A673 (cell line): ENCODE results near the gene MED12L. TPM values are rescaled to one million over a fixed set of nuclear protein-coding genes. Genes with fewer than 3 reads are reported as not detected.

Experiments
- BruUV-seq: library from RNA; stranded (reverse); fragments of 400-500 nt; replicated peaks from 2 replicates; lab custom pipeline; 2021; lab: Mats Ljungman, UMichigan
- CTCF ChIA-PET: fragments of 300-600 bp; sonication (Branson Sonifier 250); formaldehyde crosslinking; loops from one replicate; lab custom pipeline; 2022; ENCODE audit warnings: antibody characterized with exemption; lab: Charles Lee
- POLR2A ChIA-PET: fragments of 300-600 bp; sonication (Branson Sonifier 250); formaldehyde crosslinking; loops from one replicate; lab custom pipeline; 2022; ENCODE audit warnings: antibody characterized with exemption; ENCODE audit not compliant: low non-redundant PET; lab: Charles Lee
- DNase-seq: peaks from one replicate; pipeline ENCODE4 v3.0.0-alpha.2; 2015; ENCODE audit warnings: low spot score
- H3K27ac ChIP-seq: fragments of 200-600 bp; sonication (generic); 2 replicates; pipeline ENCODE4 v1.5.1; 2016; ENCODE audit warnings: mixed run types, low read depth, mild to moderate bottlenecking, mixed read lengths, antibody characterized with exemption, low read length; ENCODE audit not compliant: poor library complexity, severe bottlenecking
- H3K27me3 ChIP-seq: fragments of 200-600 bp; sonication (generic); replicated peaks from 2 replicates; pipeline ENCODE4 v1.6.1; 2017; ENCODE audit warnings: mixed run types, low read depth, mild to moderate bottlenecking, mixed read lengths, antibody characterized with exemption, low read length; ENCODE audit not compliant: insufficient read depth, poor library complexity
- H3K36me3 ChIP-seq: fragments of 200-600 bp; sonication (generic); 2 replicates; pipeline ENCODE4 v1.6.1; 2016; ENCODE audit warnings: mixed run types, mild to moderate bottlenecking, mixed read lengths, antibody characterized with exemption, low read length; ENCODE audit not compliant: insufficient read depth, poor library complexity, severe bottlenecking
- H3K4me1 ChIP-seq: fragments of 200-600 bp; sonication (generic); 2 replicates; pipeline ENCODE4 v1.6.1; 2017; ENCODE audit warnings: mixed run types, mild to moderate bottlenecking, mixed read lengths, antibody characterized with exemption, low read length; ENCODE audit not compliant: insufficient read depth, poor library complexity, severe bottlenecking
- H3K4me3 ChIP-seq: fragments of 200-600 bp; sonication (generic); 2 replicates; pipeline ENCODE4 v1.5.1; 2016; ENCODE audit warnings: low read depth, mixed run types, mild to moderate bottlenecking, mixed read lengths, low read length; ENCODE audit not compliant: poor library complexity, severe bottlenecking
- H3K9me3 ChIP-seq: fragments of 200-600 bp; sonication (generic); 2 replicates; pipeline ENCODE4 v1.6.1; 2016; ENCODE audit warnings: mixed run types, low read depth, mild to moderate bottlenecking, mixed read lengths, antibody characterized with exemption, low read length; ENCODE audit not compliant: poor library complexity, severe bottlenecking
- CTCF ChIP-seq: fragments of 300-800, 200-600 bp; sonication (generic); conservative IDR thresholded peaks from 2 replicates; pipeline ENCODE4 v1.5.1; 2017; ENCODE audit warnings: low read depth, mild to moderate bottlenecking, antibody characterized with exemption, low read length, moderate library complexity, mixed read lengths
- EZH2 ChIP-seq: fragments of 200-600 bp; sonication (generic); IDR thresholded peaks from 2 replicates; pipeline ENCODE4 v1.6.1; 2017; ENCODE audit warnings: borderline replicate concordance, low read depth, mild to moderate bottlenecking, mixed read lengths, antibody characterized with exemption, low read length; ENCODE audit not compliant: poor library complexity, severe bottlenecking
- intact Hi-C: fragments of 100-400 bp; cut with micrococcal nuclease; formaldehyde crosslinking; loops from one replicate; pipeline ENCODE4 v1.10.0; 2022; ENCODE audit not compliant: unreplicated experiment
- total RNA-seq: library from RNA; stranded (reverse); gene quantifications from 2 replicates; pipeline ENCODE4 v1.2.3, GENCODE V29; 2021

MED12L gene
- total RNA-seq, 1 experiment from 2014 or later = 0.71 TPM

- ChIA-PET CTCF (no interaction called here), POLR2A (no interaction called here)
- no TSS peak for BruUV-seq
- Histone ChIP-seq H3K4me1 (no peaks in the 10 kb centered on the region), H3K27me3 (no peaks in the 10 kb centered on the region), H3K27ac (no peak overlapping the region), H3K4me3 (no peak overlapping the region), H3K9me3 (no peaks in the 10 kb centered on the region), H3K36me3 (no peaks in the 10 kb centered on the region)
- intact Hi-C loops = no loop called here
- DNase-seq = no peak
- TF ChIP-seq EZH2 = no peak
These were observed 174.2 kb downstream of the MED12L start for GRCh38 chr3:151259664-151260063.

GRCh38 chr3:151262871-151263525 is 177.5 kb downstream of the MED12L start:
- Histone ChIP-seq H3K36me3 (no peaks in the 10 kb centered on the region), H3K9me3 (no peaks in the 10 kb centered on the region), H3K4me3 (no peak overlapping the region), H3K4me1 (peaks cover 12% of the 10 kb centered on the region), H3K27ac (no peak overlapping the region), H3K27me3 (no peaks in the 10 kb centered on the region)
- BruUV-seq = no TSS peak
- ChIA-PET CTCF (no interaction called here), POLR2A (no interaction called here)
- no peak for DNase-seq
- no peak for TF ChIP-seq EZH2
- no peak for TF ChIP-seq CTCF
- intact Hi-C loops = no loop called here

- Histone ChIP-seq H3K9me3 (no peaks in the 10 kb centered on the region), H3K27me3 (no peaks in the 10 kb centered on the region), H3K4me1 (peaks cover 17% of the 10 kb centered on the region), H3K4me3 (no peak overlapping the region), H3K27ac (no peak overlapping the region), H3K36me3 (no peaks in the 10 kb centered on the region)
- no peak for TF ChIP-seq EZH2
- no peak for TF ChIP-seq CTCF
- intact Hi-C loops = no loop called here
- BruUV-seq = no TSS peak
- no peak for DNase-seq
- POLR2A ChIA-PET = no interaction called here
- CTCF ChIA-PET = no interaction called here
These were observed 179.1 kb downstream of the MED12L start for GRCh38 chr3:151264605-151265004.

- Histone ChIP-seq H3K27ac (no peak overlapping the region), H3K27me3 (no peaks in the 10 kb centered on the region), H3K4me1 (peaks cover 17% of the 10 kb centered on the region), H3K9me3 (no peaks in the 10 kb centered on the region), H3K36me3 (no peaks in the 10 kb centered on the region), H3K4me3 (no peak overlapping the region)
- no TSS peak for BruUV-seq
- POLR2A ChIA-PET = no interaction called here
- CTCF ChIA-PET = no interaction called here
- intact Hi-C loops = no loop called here
- no peak for TF ChIP-seq CTCF
- no peak for TF ChIP-seq EZH2
- no peak for DNase-seq
These were observed 179.7 kb downstream of the MED12L start for GRCh38 chr3:151265166-151265565.
